PFSK-1 (cell line): ENCODE results near the gene BPI.

Experiments
- FOXP2 ChIP-seq: optimal IDR thresholded peaks from 2 replicates; pipeline ENCODE3; 2011; ENCODE audit warnings: borderline replicate concordance, control low read depth, inconsistent platforms; ENCODE audit not compliant: insufficient read depth; ENCODE audit errors: extremely low read length, extremely low read depth
- POLR2AphosphoS5 ChIP-seq: IDR thresholded peaks from 2 replicates; pipeline ENCODE4 v1.6.1; 2012; ENCODE audit warnings: low read depth, mild to moderate bottlenecking, control low read depth, low read length, moderate library complexity
- SIN3A ChIP-seq: IDR thresholded peaks from 2 replicates; pipeline ENCODE4 v1.6.1; 2012; ENCODE audit warnings: mild to moderate bottlenecking, low read length, moderate library complexity, borderline replicate concordance; ENCODE audit not compliant: insufficient read depth
- TAF1 ChIP-seq: IDR thresholded peaks from 2 replicates; pipeline ENCODE4 v1.6.1; 2012; ENCODE audit warnings: low read length, control low read depth, borderline replicate concordance; ENCODE audit not compliant: insufficient read depth
- TF ChIP-seq, protein P1 (sequence below), 2 experiments: IDR thresholded peaks; 2 replicates each; pipeline versions ENCODE4 v1.6.1 to v1.8.0; 2011 to 2012; ENCODE audit warnings: low read depth in 2 of 2, low read length in 2 of 2, control low read depth in 1 of 2, inconsistent platforms in 1 of 2, mild to moderate bottlenecking in 1 of 2, moderate library complexity in 1 of 2; ENCODE audit not compliant: insufficient read depth in 1 of 2

Gene BPI

DNA sequence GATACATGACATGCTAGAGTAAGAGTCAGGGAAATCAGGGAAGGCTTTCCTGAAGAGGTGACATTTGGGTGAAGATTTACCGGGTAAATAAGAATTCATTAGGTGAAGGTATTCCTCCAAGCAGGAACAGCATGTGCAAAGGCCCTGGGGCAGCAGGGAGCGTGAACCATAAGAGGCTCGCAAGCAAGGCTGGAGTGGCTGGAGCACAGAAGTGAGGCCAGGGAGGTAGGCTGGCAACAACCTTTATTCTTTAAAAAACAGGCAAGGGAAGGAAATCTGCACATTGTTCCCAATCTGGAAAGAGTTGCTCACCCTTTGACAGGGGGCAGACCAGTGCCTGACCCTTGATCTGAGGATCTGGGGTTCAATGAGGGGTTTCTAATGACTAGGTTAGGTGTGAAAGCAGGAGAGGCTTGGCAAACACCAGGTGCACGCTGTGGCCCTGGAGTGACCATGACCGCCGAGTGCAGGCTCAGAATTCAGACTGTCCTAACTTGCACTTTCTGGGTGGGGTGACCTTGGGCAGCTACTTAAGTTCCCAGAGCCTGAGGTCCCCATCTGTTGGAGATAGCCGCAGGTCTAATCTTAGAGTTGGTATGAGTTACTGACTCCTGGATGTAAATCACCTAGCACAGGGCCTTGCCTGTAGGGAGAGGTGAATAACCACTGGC, 45.3 kb upstream of the BPI start:
- no peak for TF ChIP-seq SIN3A
- TF ChIP-seq, protein P1, sequence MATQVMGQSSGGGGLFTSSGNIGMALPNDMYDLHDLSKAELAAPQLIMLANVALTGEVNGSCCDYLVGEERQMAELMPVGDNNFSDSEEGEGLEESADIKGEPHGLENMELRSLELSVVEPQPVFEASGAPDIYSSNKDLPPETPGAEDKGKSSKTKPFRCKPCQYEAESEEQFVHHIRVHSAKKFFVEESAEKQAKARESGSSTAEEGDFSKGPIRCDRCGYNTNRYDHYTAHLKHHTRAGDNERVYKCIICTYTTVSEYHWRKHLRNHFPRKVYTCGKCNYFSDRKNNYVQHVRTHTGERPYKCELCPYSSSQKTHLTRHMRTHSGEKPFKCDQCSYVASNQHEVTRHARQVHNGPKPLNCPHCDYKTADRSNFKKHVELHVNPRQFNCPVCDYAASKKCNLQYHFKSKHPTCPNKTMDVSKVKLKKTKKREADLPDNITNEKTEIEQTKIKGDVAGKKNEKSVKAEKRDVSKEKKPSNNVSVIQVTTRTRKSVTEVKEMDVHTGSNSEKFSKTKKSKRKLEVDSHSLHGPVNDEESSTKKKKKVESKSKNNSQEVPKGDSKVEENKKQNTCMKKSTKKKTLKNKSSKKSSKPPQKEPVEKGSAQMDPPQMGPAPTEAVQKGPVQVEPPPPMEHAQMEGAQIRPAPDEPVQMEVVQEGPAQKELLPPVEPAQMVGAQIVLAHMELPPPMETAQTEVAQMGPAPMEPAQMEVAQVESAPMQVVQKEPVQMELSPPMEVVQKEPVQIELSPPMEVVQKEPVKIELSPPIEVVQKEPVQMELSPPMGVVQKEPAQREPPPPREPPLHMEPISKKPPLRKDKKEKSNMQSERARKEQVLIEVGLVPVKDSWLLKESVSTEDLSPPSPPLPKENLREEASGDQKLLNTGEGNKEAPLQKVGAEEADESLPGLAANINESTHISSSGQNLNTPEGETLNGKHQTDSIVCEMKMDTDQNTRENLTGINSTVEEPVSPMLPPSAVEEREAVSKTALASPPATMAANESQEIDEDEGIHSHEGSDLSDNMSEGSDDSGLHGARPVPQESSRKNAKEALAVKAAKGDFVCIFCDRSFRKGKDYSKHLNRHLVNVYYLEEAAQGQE (IDR thresholded peaks at IDR 0.05; ENCODE audit: insufficient read depth in 1 of 2, low read depth in 2 of 2, low read length in 2 of 2) = no peak
- TF ChIP-seq TAF1 = no peak
- no peak for TF ChIP-seq POLR2AphosphoS5
- no peak for TF ChIP-seq FOXP2

DNA sequence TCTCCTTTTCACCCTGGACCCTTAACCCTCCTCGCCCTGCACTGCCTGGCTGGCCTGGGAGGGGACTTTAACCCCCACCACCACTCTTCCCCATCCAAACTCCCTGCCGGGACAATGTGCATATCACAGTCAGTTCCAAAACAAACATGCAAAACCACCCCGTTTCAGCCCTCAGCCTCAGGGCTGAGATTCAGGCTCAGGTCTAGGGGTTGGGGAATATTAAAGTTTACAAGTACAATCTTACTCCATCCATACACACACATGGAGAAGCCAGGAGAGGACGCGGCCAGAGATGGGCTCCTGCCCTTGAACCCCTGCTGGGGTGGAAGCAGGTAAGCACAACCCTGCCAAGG, 44.0 kb upstream of the BPI start:
- TF ChIP-seq TAF1 = no peak
- no peak for TF ChIP-seq FOXP2
- TF ChIP-seq SIN3A = no peak
- TF ChIP-seq, protein P1 (IDR thresholded peaks at IDR 0.05; ENCODE audit: insufficient read depth in 1 of 2, low read depth in 2 of 2, low read length in 2 of 2) = no peak
- no peak for TF ChIP-seq POLR2AphosphoS5

DNA sequence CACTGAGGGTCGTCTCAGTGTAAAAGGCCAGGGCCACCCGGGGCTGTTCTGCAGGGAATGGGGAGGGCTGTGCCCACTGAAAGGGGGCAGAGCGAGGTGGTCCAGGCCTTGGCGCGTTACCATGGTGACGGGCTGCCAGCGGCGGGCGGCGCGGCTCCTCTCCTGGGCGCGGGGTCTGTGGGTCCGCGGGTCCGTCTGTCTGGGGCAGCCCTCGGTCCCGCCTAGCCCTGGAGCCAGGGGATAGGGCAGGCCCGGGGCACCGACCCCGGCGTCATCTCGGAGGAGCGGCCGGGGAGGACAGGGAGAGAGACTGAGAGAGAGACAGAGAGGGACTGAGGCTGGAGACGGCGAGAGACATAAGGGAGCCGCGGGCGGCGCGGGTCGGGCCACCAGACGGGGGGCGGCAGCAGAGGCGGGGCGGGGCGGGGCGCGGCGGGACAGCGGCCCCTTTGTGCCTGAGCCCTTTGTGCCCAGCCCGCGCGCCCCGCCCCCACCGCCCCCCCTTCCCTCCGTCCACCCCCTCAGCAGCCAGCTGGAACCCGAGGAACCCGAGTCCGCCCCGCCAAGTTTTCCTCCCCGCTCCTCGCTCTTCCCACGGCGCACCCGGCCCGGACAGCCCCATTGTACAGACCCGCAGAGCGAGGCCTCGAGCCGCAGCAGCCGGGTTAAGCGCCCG, 43.4 kb upstream of the BPI start, which contains the start of gene KIAA1755:
TSS of gene KIAA1755 (minus strand) at position 358 of the 676 bp plus-strand sequence. CDS start at position 123, 235 bp downstream.
- TF ChIP-seq TAF1 (no peak), POLR2AphosphoS5 (no peak), SIN3A (no peak), FOXP2 (no peak)
- TF ChIP-seq, protein P1 (IDR thresholded peaks at IDR 0.05; ENCODE audit: insufficient read depth in 1 of 2, low read depth in 2 of 2, low read length in 2 of 2) = no peak

DNA sequence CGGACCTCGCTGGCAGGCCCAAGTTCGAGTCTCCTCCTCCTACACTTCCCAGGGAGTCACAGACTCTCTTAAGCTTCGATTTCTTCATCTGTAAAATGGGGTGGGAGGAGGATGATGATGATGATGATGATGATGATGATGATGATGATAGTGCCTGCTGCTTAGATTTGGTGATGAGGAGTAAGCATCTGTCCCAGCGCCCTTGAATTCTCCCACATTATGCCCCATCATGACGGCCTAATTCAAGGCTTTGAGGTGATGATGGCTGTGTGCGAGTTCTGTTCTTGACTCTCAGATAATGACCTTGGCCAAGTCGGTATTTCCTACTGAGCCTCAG, 42.9 kb upstream of the BPI start:
- TF ChIP-seq SIN3A = no peak
- TF ChIP-seq FOXP2 = no peak
- TF ChIP-seq TAF1 = no peak
- TF ChIP-seq, protein P1 (IDR thresholded peaks at IDR 0.05; ENCODE audit: insufficient read depth in 1 of 2, low read depth in 2 of 2, low read length in 2 of 2) = no peak
- no peak for TF ChIP-seq POLR2AphosphoS5

DNA sequence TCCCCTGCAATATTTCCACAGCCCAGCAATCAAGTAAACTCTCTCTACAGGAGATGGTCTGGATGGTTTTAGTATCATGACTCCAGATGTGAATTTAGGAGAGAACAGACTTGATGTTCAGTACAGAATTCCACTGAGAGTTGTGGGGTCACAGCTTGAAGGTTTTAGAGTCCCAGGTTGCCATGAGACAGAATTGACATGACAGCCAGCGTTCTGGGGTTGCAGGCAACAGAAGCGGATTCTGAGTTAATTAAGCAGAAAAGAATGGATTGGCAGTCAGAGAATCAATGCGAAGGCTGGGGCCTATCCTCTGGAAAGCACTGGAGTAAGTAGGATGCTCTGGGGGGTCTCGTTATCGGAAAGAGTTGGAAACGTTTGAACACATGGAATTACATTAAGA, 41.0 kb upstream of the BPI start:
- TF ChIP-seq POLR2AphosphoS5 (no peak), FOXP2 (no peak), TAF1 (no peak), SIN3A (no peak)
- TF ChIP-seq, protein P1 (IDR thresholded peaks at IDR 0.05; ENCODE audit: insufficient read depth in 1 of 2, low read depth in 2 of 2, low read length in 2 of 2) = no peak
